Right lobe of liver (tissue), 4 donors: ENCODE results near the gene SLC5A4.

Experiments
- POLR2A ChIP-seq: fragments of 450-650 bp; IDR thresholded peaks from one replicate; pipeline ENCODE4 v1.6.1; 2017; ENCODE audit warnings: antibody characterized with exemption, mild to moderate bottlenecking
- TF ChIP-seq, protein P1 (sequence below), 4 donors: fragments of 200-600 bp in 3 of 4; fragments of 450-650 bp in 1 of 4; IDR thresholded peaks; one replicate each; pipeline versions ENCODE4 v1.5.1 to v1.8.0; 2016 to 2022; ENCODE audit warnings: antibody characterized with exemption in 4 of 4, mild to moderate bottlenecking in 2 of 4
- donor health status: DM: no; HTN: no; CAD: no.
- donor health status: DM: no; HTN: no; CAD: no.
- donor health status: DM: no; HTN: yes; CAD: no.

DNA sequence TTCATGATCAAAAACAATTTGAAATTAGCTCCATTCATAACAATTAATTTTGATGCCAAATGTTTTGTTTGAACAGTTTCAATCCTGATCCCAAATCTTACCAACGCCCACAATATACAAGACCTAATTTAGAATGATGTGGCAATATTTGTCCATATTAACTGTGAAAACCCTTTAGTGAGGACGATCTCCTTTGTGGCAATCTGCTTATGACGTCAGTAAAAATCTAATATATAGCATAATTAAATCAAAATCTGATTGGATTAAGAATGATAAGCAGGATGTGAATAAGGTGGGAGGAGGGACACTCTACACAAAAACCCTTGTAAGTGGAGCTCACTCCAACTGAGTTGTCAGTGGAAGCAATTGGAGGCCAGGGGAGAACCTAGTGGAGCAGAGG is 11.9 kb upstream of the SLC5A4 start:
- TF ChIP-seq, protein P1, sequence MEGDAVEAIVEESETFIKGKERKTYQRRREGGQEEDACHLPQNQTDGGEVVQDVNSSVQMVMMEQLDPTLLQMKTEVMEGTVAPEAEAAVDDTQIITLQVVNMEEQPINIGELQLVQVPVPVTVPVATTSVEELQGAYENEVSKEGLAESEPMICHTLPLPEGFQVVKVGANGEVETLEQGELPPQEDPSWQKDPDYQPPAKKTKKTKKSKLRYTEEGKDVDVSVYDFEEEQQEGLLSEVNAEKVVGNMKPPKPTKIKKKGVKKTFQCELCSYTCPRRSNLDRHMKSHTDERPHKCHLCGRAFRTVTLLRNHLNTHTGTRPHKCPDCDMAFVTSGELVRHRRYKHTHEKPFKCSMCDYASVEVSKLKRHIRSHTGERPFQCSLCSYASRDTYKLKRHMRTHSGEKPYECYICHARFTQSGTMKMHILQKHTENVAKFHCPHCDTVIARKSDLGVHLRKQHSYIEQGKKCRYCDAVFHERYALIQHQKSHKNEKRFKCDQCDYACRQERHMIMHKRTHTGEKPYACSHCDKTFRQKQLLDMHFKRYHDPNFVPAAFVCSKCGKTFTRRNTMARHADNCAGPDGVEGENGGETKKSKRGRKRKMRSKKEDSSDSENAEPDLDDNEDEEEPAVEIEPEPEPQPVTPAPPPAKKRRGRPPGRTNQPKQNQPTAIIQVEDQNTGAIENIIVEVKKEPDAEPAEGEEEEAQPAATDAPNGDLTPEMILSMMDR (IDR thresholded peaks at IDR 0.05): no peak
- no peak for TF ChIP-seq POLR2A
